PC-3 (cell line): ENCODE data around the gene C4orf50. TPM values are rescaled to one million over a fixed set of nuclear protein-coding genes. Genes with fewer than 3 reads are reported as not detected.

Experiments
- ATAC-seq: fragments of 200-7000 bp; cut with Tn5 transposase; 2 replicates; pipeline ENCODE4 v1.9.1; 2020; ENCODE audit warnings: mild to moderate bottlenecking, moderate library complexity
- BruUV-seq: library from RNA; stranded (reverse); fragments of 400-500 nt; replicated peaks from 2 replicates; lab custom pipeline; 2021; lab: Mats Ljungman, UMichigan
- CTCF ChIA-PET: fragments of 300-600 bp; sonication (Branson Sonifier 250); formaldehyde crosslinking; loops from one replicate; lab custom pipeline; 2022; ENCODE audit warnings: antibody characterized with exemption; lab: Charles Lee
- POLR2A ChIA-PET: fragments of 300-600 bp; sonication (Branson Sonifier 250); formaldehyde crosslinking; loops from one replicate; lab custom pipeline; 2022; ENCODE audit warnings: antibody characterized with exemption; ENCODE audit not compliant: unreplicated experiment; lab: Charles Lee
- DNase-seq: peaks from one replicate; pipeline ENCODE4 v3.0.0-alpha.2; 2015
- H2AFZ ChIP-seq: fragments of 300-600 bp; sonication (generic); 2 replicates; pipeline ENCODE4 v1.6.0; 2016; ENCODE audit warnings: antibody characterized with exemption, low read length
- H3F3A ChIP-seq: fragments of 300-600 bp; sonication (generic); one replicate; pipeline ENCODE4 v1.6.0; 2017; ENCODE audit warnings: antibody characterized with exemption, low read length, control low read depth, mild to moderate bottlenecking; ENCODE audit not compliant: unreplicated experiment
- H3K27ac ChIP-seq: fragments of 300-600 bp; sonication (generic); 2 replicates; pipeline ENCODE4 v1.5.1; 2016; ENCODE audit warnings: mild to moderate bottlenecking, low read length
- H3K27me3 ChIP-seq: fragments of 300-600 bp; sonication (generic); 2 replicates; pipeline ENCODE4 v1.6.1; 2016; ENCODE audit warnings: low read length, mixed read lengths
- H3K36me3 ChIP-seq: fragments of 300-600 bp; sonication (generic); 2 replicates; pipeline ENCODE4 v1.6.1; 2016; ENCODE audit warnings: low read depth, mixed run types, low read length, mixed read lengths
- H3K4me1 ChIP-seq: fragments of 300-600 bp; sonication (generic); 2 replicates; pipeline ENCODE4 v1.5.1; 2016; ENCODE audit warnings: low read length; ENCODE audit not compliant: insufficient read depth
- H3K4me2 ChIP-seq: fragments of 300-600 bp; sonication (generic); 2 replicates; pipeline ENCODE4 v1.6.0; 2016; ENCODE audit warnings: low read length
- H3K4me3 ChIP-seq: fragments of 300-600 bp; sonication (generic); 2 replicates; pipeline ENCODE4 v1.5.1; 2016; ENCODE audit warnings: mild to moderate bottlenecking, low read length, mixed read lengths
- H3K79me2 ChIP-seq: fragments of 300-600 bp; sonication (generic); 2 replicates; pipeline ENCODE4 v1.6.1; 2017; ENCODE audit warnings: low read length, mixed read lengths
- H3K9ac ChIP-seq: fragments of 300-600 bp; sonication (generic); 2 replicates; pipeline ENCODE4 v1.6.0; 2016; ENCODE audit warnings: mild to moderate bottlenecking, low read length
- H3K9me2 ChIP-seq: fragments of 300-600 bp; sonication (generic); replicated peaks from 2 replicates; pipeline ENCODE4 v1.6.1; 2016; ENCODE audit warnings: mixed run types, low read length, mixed read lengths
- H3K9me3 ChIP-seq: fragments of 300-600 bp; sonication (generic); 2 replicates; pipeline ENCODE4 v1.6.1; 2016; ENCODE audit warnings: low read length, mixed read lengths
- H4K20me1 ChIP-seq: fragments of 300-600 bp; sonication (generic); 2 replicates; pipeline ENCODE4 v1.6.1; 2016; ENCODE audit warnings: low read length, mixed read lengths
- EZH2 ChIP-seq: fragments of 300-600 bp; sonication (generic); IDR thresholded peaks from one replicate; pipeline ENCODE4 v1.6.1; 2017; ENCODE audit warnings: antibody characterized with exemption, mild to moderate bottlenecking, low read length; ENCODE audit not compliant: unreplicated experiment
- EZH2phosphoT487 ChIP-seq: fragments of 300-600 bp; sonication (generic); IDR thresholded peaks from 2 replicates; pipeline ENCODE4 v1.6.1; 2018; ENCODE audit warnings: mild to moderate bottlenecking, antibody characterized with exemption, low read length, borderline replicate concordance
- intact Hi-C: fragments of 100-400 bp; cut with micrococcal nuclease; formaldehyde crosslinking; loops from 2 replicates; pipeline ENCODE4 v1.9.0; 2023
- total RNA-seq: library from RNA; depleted of rRNA; stranded (reverse); fragments of >200 nt; gene quantifications from 2 replicates; pipeline ENCODE4 v1.2.3, GENCODE V29; 2014
- TF ChIP-seq, protein P1 (sequence below): fragments of 300-600 bp; sonication (generic); conservative IDR thresholded peaks from 2 replicates; pipeline ENCODE4 v1.5.1; 2017; ENCODE audit warnings: antibody characterized with exemption, low read depth, mild to moderate bottlenecking, low read length

C4orf50 gene
- total RNA-seq, 1 experiment from 2014 or later, result not detected

DNA sequence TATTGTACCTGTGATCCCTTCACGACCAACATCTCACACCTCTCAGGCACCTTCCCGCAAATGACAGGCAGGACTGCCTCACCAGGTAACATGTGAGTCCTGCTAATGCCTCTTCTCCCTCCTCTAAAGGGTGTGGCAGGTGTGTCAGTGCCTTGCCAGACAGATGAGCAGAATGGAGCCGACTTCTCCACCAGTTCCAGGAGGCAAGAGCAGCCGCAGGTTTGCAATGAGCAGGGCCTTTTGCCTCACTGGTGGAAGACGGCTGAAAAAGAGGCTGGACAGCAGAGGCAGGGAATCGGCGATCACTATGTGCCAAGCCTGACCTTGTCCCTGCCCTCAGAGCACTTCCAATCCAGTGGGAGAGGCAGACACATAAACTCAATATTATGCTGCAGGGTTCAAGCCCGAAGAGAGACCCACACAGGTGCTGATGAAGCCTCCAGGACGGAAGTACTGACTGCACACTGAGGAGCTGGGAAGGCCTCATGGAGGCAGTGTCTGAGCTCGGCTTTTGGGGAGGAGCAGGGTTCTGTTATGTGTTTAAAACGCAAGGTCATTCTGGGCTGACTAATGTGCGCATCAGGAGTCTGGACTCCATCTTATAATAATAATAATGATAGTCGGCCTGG, 57.9 kb downstream of the C4orf50 start:
- Histone ChIP-seq H3K79me2 (no peaks in the 10 kb centered on the region), H3K27ac (no peak overlapping the region), H3K9ac (no peak overlapping the region), H3K9me2 (no peaks in the 10 kb centered on the region), H3K4me1 (no peaks in the 10 kb centered on the region), H3K4me2 (no peak overlapping the region), H4K20me1 (no peaks in the 10 kb centered on the region), H3K27me3 (peaks cover 69% of the 10 kb centered on the region), H3K4me3 (no peak overlapping the region), H2AFZ (no peak overlapping the region), H3K9me3 (no peaks in the 10 kb centered on the region), H3K36me3 (no peaks in the 10 kb centered on the region), H3F3A (no peaks in the 10 kb centered on the region)
- DNase-seq (no peak), ATAC-seq (no peak)
- no TSS peak for BruUV-seq
- ChIA-PET CTCF (no interaction called here), POLR2A (no interaction called here)
- intact Hi-C loops, result no loop called here
- TF ChIP-seq EZH2phosphoT487 (no peak), EZH2 (no peak)
- TF ChIP-seq, protein P1, sequence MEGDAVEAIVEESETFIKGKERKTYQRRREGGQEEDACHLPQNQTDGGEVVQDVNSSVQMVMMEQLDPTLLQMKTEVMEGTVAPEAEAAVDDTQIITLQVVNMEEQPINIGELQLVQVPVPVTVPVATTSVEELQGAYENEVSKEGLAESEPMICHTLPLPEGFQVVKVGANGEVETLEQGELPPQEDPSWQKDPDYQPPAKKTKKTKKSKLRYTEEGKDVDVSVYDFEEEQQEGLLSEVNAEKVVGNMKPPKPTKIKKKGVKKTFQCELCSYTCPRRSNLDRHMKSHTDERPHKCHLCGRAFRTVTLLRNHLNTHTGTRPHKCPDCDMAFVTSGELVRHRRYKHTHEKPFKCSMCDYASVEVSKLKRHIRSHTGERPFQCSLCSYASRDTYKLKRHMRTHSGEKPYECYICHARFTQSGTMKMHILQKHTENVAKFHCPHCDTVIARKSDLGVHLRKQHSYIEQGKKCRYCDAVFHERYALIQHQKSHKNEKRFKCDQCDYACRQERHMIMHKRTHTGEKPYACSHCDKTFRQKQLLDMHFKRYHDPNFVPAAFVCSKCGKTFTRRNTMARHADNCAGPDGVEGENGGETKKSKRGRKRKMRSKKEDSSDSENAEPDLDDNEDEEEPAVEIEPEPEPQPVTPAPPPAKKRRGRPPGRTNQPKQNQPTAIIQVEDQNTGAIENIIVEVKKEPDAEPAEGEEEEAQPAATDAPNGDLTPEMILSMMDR, result no peak

DNA sequence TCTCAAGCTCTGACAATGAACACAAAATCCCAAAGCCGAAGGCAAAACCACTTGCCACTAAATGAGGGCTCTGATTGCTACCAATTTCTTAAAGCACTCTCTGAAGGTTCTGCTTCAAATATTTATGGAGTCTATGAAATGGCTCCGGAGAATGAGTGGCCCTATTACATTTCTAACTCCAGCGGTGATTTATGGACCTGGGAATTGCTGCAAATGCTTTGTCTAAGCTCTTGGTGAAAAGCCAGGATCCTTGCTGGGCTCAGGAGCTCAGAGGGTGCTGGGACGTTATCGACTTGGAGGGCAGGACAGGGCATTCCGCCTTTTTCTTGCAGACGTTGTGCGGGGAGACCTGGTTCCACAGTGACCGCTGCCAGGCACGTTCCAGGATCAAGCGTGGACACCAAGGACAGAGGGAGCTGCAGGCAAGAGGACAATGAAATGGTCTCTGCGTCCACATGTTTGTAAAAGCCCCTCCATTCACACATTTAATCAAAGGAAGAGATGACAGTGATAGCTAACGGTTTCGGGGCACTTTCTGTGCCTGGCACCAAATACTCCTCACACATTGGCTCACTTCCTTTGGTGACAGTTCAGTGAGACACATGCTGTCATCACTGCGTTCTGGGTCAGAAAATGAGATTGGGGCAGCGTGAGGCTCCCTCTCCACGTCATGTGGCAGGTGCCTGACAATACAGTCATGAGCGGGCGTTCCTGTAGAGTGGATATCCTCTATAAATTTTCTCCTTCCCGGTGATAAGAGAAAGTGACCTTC, 58.8 kb downstream of the C4orf50 start:
- Histone ChIP-seq H3F3A (no peaks in the 10 kb centered on the region), H3K4me3 (no peak overlapping the region), H3K9me2 (no peaks in the 10 kb centered on the region), H3K9ac (no peak overlapping the region), H3K79me2 (no peaks in the 10 kb centered on the region), H3K27me3 (peaks cover 63% of the 10 kb centered on the region), H3K27ac (no peak overlapping the region), H2AFZ (no peak overlapping the region), H3K4me2 (no peak overlapping the region), H3K9me3 (no peaks in the 10 kb centered on the region), H3K36me3 (no peaks in the 10 kb centered on the region), H3K4me1 (no peaks in the 10 kb centered on the region), H4K20me1 (no peaks in the 10 kb centered on the region)
- TF ChIP-seq, protein P1, result no peak
- BruUV-seq, result no TSS peak
- CTCF ChIA-PET, result no interaction called here
- ATAC-seq, result no peak
- no peak for DNase-seq
- POLR2A ChIA-PET, result no interaction called here
- intact Hi-C loops, result no loop called here

DNA sequence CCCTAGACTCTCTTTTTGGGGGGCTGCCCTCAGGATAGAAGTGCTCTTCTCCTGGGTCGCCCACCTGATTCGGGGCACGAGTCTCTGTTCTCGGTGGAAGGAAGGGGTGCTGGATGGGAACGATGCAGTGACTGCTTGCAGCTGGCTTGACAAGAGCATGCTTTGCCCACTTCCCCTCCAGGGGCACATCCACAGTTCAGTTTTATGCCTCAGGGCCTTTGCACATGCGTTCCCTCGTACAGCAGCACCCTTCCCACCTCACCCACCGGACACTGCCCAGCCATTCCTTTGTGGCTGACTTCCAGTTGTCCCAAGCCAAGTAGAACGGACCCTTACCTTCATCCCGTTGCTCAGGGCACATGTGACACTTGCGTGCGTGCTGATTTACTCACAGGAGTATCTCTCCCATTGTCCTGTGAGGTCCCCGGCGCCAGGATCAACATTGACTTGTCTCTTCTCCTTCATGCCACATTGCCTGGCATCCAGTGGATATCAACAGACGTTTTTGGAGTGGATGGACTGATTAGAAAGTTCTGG, 60.0 kb downstream of the C4orf50 start:
- Histone ChIP-seq H3K27me3 (peaks cover 54% of the 10 kb centered on the region), H2AFZ (no peak overlapping the region), H3K9ac (no peak overlapping the region), H3K4me2 (no peak overlapping the region), H3F3A (no peaks in the 10 kb centered on the region), H3K4me3 (no peak overlapping the region), H3K27ac (no peak overlapping the region), H4K20me1 (no peaks in the 10 kb centered on the region), H3K4me1 (no peaks in the 10 kb centered on the region), H3K36me3 (no peaks in the 10 kb centered on the region), H3K79me2 (no peaks in the 10 kb centered on the region), H3K9me2 (no peaks in the 10 kb centered on the region), H3K9me3 (no peaks in the 10 kb centered on the region)
- no peak for TF ChIP-seq EZH2phosphoT487
- TF ChIP-seq, protein P1, result no peak
- no peak for TF ChIP-seq EZH2
- POLR2A ChIA-PET, result no interaction called here
- intact Hi-C loops, result no loop called here
- no peak for DNase-seq
- CTCF ChIA-PET, result no interaction called here
- ATAC-seq, result no peak
- no TSS peak for BruUV-seq
